UCSD-AML1 (cell line): ENCODE data around the gene ZBTB20.

ENCODE experiments used
- DNase-seq: peaks from one replicate; lab custom pipeline; 2025; ENCODE audit not compliant: unreplicated experiment; lab: John Stamatoyannopoulos, UW

The ZBTB20 gene

DNA sequence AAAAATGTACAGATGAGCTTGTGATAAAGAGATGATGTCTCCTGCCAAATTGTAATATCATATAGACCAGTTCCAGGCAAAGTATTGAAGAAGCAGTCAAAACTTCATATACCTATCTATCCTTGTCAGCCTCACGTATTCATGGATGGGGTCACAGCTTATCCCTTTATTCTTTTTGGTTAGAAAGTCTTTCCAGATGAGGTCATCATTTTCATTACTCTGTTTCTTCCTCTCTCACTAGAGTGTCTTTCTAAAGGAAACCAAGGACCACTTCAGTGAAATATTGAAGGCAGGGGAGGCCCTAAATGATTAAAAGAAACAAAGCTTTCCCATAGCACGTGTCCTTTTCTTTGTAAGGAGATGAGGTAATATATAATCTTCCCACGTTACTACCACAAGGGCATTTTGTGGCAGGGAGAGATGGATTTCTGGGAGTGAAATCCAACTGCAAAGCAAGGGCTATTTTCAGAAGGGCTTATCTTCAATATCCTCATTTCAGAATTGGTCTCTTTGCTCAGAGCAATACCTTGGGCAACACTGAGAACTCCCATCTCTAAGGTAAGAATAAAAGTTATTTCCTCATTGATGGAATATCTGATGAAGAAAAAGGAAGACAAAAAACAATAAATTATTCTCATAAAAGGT is 593.0 kb downstream of the ZBTB20 start:
- no peak for DNase-seq

DNA sequence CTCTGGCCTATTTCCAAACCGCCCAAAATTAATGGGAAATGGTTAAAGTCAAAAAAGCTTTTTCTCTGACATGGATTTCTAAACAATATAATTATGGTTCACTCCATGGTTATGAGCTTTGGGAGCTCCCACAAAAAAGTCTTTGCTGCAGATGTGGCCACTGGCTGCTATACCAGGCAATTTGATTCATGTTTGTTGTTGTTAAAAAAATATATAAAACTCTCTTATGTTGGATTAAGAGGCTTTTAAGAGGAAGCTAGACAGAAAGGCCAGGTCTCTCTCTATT is 594.6 kb downstream of the ZBTB20 start:
- no peak for DNase-seq

GRCh38 chr3:114551770-114552526 is 595.1 kb downstream of the ZBTB20 start:
- DNase-seq: no peak

DNA sequence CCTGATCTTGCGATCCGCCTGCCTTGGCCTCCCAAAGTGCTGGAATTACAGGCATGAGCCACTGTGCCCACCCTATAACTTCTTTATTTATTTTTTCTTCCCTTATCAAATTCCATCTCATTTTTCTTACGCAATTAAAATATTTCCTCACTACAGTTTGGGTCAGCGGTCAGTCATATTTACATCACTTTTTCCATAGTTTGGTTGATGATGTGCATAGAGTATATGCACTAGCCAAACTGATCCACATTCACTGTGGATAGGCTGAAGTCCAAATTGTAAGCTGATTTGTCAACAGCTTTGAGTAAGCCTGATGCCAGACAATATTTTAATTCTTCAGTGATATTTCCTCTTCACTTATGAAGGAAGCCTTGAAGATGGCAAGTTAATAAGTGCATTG is 596.9 kb downstream of the ZBTB20 start:
- DNase-seq: no peak

- no peak for DNase-seq
These were observed 601.9 kb downstream of the ZBTB20 start for GRCh38 chr3:114545193-114545592.

GRCh38 chr3:114542359-114542758 is 604.7 kb downstream of the ZBTB20 start:
- no peak for DNase-seq

GRCh38 chr3:114539525-114539924 is 607.6 kb downstream of the ZBTB20 start:
- no peak for DNase-seq

GRCh38 chr3:114538211-114538610 is 608.9 kb downstream of the ZBTB20 start:
- DNase-seq: no peak

GRCh38 chr3:114528517-114528916 is 618.6 kb downstream of the ZBTB20 start:
- no peak for DNase-seq

DNA sequence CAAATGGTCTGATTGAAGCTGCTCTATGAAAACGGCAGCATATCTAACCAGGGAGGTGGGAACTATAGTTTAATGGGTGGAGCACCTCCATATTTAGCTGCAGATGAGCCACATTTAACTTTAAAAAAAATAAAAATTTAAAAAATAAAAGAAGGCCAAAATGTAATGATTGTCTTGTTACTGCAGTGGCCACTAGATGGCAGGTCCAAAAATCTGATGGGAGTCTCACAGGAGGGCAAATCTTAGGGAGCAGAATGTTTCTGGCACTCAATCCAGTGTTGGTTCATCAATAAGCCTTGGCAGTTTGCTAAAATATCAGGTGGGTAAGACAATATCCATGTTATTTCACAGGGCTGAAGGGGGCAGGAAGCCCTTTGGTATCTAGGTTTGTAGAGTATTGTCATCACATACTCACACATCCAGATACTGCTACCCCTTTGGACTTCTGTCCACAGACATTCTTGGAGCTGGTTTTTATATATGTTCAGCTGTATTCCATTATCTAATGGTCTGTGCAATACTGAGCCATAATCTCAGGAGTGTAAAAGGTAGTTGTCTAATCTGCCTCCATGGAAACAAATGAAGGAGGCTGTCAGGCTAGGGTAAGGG is 619.9 kb downstream of the ZBTB20 start:
- DNase-seq: no peak

DNA sequence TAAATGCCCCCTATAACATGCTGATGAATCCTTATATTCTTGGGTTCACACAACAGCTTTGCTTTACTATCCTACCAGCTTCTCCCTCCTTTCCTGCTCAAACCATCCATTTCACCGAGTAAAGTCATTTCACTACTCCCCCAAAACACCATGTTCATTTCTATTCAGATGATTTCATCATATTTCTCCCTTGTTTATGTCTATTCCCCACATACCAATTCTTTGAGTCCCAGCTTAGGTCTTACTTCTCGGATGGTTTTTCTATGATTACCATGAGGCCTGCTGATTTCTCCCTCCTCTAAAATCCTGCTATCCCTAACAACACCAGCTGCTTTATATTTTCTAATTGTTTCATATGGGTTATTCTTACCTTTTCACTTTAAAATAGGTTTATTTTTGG is 621.8 kb downstream of the ZBTB20 start:
- DNase-seq: no peak

- no peak for DNase-seq
These were observed 627.7 kb downstream of the ZBTB20 start for GRCh38 chr3:114519415-114519814.

GRCh38 chr3:114518206-114518808 is 628.8 kb downstream of the ZBTB20 start:
- DNase-seq: no peak

DNA sequence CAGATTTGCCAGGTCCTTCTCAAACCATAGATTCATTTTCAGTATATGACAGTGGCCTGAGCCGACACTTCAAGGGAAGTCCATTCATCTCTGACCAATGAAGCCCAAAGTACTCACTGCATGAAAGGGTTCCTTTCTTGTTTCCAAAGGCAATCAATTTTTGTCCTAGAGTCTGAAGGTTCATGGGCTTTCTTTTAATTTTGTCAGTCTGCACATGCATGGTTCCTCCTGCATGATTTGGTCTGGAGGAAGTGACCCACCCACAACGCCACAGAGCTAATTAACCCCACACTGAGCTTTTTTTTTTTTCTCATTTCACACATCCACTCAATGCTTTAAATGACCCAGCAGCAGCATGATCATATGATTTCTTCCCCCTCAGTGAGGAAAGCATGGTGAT is 636.9 kb downstream of the ZBTB20 start:
- no peak for DNase-seq

DNA sequence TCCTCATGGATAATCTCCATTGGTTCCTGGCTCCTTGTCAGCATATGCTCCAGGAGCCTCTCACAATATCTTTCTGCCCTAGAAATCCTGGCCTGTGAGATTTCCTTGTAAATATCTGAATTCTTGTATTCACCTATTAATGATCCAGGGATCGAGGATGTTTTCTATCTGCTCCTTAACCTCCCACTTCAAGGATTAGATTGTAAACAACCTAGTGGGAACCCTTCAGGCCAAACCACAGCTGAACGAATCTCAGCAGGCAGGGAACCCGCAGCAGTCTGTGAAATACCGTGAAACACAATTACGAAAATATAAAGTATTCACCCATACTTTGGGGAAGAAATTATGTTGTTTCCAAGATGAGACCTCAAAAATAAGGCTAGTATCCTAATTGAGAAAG is 637.3 kb downstream of the ZBTB20 start:
- DNase-seq: no peak

GRCh38 chr3:114508976-114509375 is 638.1 kb downstream of the ZBTB20 start:
- DNase-seq: no peak

- DNase-seq: no peak
These were observed 638.9 kb downstream of the ZBTB20 start for GRCh38 chr3:114508208-114508607.

GRCh38 chr3:114506591-114507300 is 640.3 kb downstream of the ZBTB20 start:
- no peak for DNase-seq

GRCh38 chr3:114504941-114505628 is 642.0 kb downstream of the ZBTB20 start:
- DNase-seq: no peak

DNA sequence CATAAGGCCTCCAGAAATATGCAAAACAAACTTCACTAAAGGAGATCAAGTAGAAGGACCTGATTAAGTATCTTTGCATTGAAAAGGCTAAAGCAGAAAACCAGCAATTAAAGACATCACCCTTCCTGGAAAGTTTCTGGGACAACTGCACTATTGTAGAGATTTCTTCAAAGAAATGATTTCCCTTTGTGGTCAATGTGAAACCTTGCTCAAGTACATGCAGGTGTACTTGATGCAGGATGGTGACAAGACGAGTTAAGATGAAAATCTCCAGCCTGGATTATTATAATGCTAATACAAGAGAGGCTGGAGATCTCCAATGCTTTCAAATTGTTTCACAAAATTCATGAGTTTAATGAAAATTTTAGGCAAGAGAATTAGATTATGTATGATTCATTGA is 644.9 kb downstream of the ZBTB20 start:
- no peak for DNase-seq

DNA sequence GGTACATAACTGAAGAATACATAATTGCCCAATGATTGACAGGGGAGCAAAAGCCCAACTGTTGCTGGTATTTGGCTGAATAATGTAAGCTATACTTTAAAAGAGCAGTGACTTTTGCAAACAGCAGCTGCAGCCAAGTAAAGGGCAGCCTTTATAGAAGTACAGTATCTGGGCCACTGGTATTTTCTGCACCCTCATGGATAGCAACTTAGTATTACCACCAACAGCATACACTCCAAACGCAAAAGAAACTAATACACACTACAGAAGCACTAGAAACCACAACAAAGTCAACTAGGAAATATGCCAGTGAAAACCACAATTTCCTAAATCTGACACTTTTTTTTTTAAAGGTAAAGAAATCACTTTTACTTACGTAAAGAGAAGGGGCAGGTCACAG is 647.1 kb downstream of the ZBTB20 start:
- no peak for DNase-seq
